ENCODE results near the gene PSKH1.

GRCh38 chr16:67886387-67886786 is 6.7 kb upstream of the PSKH1 start:
- TF ChIP-seq POLR2A (IDR thresholded peaks at IDR 0.05) (no peak), CTCF (IDR thresholded peaks at IDR 0.05 in 8 of 11, conservative IDR thresholded peaks at IDR 0.05 in 3 of 11) (no peak)
